LNCAP (cell line): ENCODE measurements around the gene NDUFAF3.

Source experiments
- TF ChIP-seq, protein P1 (sequence below): fragments of 450-650 bp; IDR thresholded peaks from 2 replicates; pipeline ENCODE4 v1.5.1; 2017; ENCODE audit warnings: mild to moderate bottlenecking

Gene NDUFAF3

DNA sequence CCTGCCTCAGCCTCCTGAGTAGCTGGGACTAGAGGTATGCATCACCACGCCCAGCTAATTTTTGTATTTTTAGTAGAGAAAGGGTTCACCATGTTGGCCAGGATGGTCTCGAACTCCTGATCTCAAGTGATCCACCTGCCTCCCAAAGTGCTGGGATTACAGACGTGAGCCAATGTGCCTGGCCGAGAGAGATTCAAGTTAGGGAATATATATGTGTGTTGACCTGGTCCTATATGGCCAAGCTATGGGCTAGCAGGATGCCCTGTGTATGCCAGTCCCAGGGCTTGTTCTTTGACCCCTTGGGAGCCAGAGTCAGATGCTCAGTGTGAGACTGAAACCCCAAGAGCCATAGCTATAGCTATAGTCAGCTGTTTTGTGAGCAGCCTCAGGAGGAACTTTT, 1.9 kb downstream of the NDUFAF3 start:
- TF ChIP-seq, protein P1, sequence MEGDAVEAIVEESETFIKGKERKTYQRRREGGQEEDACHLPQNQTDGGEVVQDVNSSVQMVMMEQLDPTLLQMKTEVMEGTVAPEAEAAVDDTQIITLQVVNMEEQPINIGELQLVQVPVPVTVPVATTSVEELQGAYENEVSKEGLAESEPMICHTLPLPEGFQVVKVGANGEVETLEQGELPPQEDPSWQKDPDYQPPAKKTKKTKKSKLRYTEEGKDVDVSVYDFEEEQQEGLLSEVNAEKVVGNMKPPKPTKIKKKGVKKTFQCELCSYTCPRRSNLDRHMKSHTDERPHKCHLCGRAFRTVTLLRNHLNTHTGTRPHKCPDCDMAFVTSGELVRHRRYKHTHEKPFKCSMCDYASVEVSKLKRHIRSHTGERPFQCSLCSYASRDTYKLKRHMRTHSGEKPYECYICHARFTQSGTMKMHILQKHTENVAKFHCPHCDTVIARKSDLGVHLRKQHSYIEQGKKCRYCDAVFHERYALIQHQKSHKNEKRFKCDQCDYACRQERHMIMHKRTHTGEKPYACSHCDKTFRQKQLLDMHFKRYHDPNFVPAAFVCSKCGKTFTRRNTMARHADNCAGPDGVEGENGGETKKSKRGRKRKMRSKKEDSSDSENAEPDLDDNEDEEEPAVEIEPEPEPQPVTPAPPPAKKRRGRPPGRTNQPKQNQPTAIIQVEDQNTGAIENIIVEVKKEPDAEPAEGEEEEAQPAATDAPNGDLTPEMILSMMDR: no peak

DNA sequence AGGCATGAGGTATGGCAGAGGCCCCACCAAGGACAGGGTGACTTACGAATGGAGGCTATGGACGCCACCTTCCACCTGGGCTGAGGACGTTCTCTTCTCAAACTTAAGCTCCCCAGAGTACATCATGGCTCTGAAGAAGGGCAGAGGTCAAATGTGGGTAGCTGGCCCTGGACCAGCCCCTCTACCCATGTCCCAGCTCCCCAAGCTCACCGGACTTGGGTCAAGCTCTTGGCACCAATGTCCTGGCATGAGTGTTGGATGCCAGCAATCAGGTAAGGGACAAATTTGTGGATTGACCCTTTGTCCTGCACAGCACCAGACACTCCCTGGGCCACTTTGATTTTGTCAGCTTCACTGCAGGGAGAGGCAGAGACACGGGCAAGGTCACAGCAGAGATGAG, 2.5 kb downstream of the NDUFAF3 start:
- TF ChIP-seq, protein P1: no peak

DNA sequence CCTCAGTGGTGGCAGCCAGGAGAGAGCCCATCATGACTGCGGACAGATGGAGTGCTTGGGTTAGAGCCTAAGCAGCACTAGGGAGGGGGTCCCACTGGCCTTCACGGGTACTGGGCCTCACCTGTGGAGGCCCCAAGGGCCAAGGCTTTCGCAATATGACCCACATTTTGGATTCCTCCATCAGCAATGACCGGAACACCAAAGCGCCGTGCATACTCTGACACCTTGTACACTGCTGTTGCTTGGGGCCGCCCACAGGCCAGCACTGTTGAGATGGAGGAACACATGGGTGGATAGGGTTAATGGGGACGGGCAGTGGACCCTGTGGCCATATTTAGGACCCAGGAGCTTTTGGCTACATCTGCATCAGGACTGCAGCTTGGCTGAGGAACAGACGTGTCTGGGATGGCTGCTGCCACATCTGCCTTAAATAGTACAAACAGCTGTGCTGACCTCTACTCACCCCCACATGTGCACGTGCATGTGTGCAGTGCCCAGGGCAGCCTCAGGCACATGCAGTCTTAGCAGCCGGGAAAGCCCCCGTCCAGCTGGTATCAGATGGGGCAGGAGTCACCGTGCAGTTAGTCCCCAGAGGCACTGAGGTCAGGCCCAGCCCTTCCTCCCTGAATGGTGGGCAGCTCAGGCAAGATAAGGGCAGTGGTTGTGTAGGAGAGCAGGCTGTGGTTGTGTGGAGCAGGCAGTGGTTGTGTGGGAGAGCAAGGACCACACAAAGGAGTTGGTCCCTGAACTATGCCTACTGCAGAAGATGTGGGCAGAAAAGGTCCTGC, 3.3 kb downstream of the NDUFAF3 start:
- TF ChIP-seq, protein P1: no peak

DNA sequence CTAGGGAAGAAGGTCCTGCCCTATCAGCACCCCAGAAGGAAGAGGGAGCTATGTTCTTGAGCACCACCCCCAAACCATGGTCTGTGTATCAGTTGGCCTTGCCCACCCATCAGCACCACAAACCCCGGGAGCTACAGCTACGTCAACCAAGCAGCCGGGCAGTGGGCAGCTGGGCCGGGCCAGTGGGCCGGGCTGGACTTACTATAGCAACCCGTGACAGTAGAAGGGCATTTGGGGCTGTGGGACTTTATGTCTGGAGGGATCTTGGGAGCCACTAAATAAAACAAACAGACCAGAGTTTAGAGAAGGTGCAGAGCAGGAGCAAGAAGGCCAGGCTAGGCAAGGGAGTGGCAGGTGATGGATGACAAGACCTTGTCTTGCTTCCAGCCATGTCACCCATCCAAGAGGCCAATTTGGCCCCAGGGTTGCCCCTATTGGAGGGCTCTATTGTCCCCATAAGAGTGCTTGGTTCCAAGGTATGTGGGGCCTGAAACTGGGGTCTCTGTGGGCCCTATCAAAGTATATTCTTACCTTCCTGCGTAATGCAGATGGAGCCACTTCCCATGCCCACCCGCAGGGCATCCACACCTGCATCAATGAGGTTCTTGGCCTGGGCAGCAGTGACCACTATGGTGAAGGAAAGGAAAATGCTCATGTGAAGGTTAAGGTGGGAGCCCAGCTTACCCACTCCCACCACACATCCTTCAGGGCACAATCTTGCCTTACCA, 4.0 kb downstream of the NDUFAF3 start:
- TF ChIP-seq, protein P1: no peak

DNA sequence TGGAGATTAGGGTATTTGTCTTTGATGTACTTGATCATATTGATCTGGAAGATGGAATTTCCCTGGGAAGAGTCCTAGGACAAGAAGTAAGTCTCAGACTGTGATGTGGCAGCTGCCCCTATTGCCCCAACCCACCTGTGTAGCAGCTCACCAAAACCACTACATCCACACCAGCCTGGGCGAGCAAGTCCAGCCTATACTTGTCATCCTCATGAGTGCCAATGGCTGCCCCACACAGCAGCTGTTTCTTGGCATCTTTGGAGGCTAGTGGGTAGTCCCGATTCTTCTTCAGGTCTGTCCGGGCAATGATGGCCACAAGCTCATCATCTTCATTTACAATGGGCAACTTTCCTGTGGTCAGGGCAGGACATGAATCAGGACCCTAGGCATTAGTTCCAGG, 4.6 kb downstream of the NDUFAF3 start:
- TF ChIP-seq, protein P1: no peak

DNA sequence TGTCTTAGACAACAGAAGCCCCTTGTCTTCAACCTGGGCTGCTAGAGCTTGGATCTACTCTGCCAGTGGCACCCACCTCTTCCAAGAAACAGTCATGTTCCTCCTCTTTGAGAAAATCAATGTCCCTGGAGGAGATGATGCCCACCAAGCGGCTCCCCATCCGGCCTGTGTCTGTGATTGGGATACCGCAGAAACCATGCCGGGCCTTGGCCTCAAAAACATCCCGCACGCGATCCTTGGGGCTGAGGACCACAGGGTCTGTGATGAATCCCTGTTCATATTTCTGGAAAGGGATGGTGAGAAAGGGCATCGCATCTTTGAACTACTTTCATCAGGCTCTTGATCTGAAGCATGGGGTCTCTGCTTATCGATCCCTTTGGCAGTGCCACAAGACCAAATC, 5.7 kb downstream of the NDUFAF3 start:
- TF ChIP-seq, protein P1: no peak

DNA sequence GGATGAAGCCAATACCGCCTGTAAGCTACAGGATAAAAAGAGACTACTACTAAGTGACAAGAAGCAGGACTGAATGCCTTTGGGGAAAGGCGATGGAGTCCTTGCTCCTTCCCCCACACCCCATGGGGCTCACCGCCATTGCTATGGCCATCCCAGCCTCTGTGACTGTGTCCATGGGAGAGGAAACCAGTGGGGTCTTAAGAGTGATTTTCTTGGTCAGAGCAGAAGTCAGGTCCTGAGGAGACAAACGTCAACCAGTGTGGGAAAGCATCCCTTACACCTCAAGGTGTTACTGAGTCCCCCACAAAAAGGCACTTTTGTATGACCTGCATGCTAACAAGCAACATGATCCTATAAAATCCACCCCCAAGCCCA, 6.4 kb downstream of the NDUFAF3 start:
- TF ChIP-seq, protein P1: no peak
